Gastroesophageal sphincter (tissue), 4 donors: ENCODE results near the gene RAB12. TPM values are rescaled to one million over a fixed set of nuclear protein-coding genes. Genes with fewer than 3 reads are reported as not detected.
A peak's percentile ranks its signal among the peaks of the same experiment; 100 is the strongest.

Experiments used
- ATAC-seq: fragments of 150-250 bp; one replicate; pipeline ENCODE4 v1.9.1; 2016; ENCODE audit warnings: mild to moderate bottlenecking, moderate library complexity
- H3K27ac ChIP-seq, 4 donors: fragments of 200-600 bp; sonication (generic) in 3 of 4; 1 replicate in 3 of 4; 2 replicates in 1 of 4; pipeline ENCODE4 v1.5.1; 2016 to 2019
- H3K27me3 ChIP-seq: fragments of 200-600 bp; sonication (generic); one replicate; pipeline ENCODE4 v1.5.1; 2019
- H3K36me3 ChIP-seq, 2 donors: fragments of 200-600 bp; sonication (generic); one replicate each; pipeline ENCODE4 v1.5.1; 2019; ENCODE audit warnings: control low read depth in 1 of 2
- H3K4me1 ChIP-seq, 3 donors: fragments of 200-600 bp; sonication (generic); 1 replicate in 2 of 3; 2 replicates in 1 of 3; pipeline ENCODE4 v1.5.1; 2016 to 2019; ENCODE audit warnings: control low read depth in 2 of 3
- H3K4me3 ChIP-seq, 2 donors: fragments of 200-600 bp; sonication (generic); one replicate each; pipeline ENCODE4 v1.5.1; 2019; ENCODE audit warnings: mild to moderate bottlenecking in 1 of 2, moderate library complexity in 1 of 2
- H3K9me3 ChIP-seq, 3 donors: fragments of 200-600 bp; sonication (generic); one replicate each; pipeline ENCODE4 v1.5.1; 2017 to 2019; ENCODE audit warnings: control low read depth in 2 of 3
- EP300 ChIP-seq: sonication (generic); formaldehyde crosslinking; IDR thresholded peaks from one replicate; pipeline ENCODE4 v1.6.1; 2017; ENCODE audit warnings: antibody characterized with exemption, mild to moderate bottlenecking
- POLR2A ChIP-seq, 2 donors: fragments of 450-650 bp; IDR thresholded peaks; one replicate each; pipeline ENCODE4 v1.6.1; 2017; ENCODE audit warnings: antibody characterized with exemption in 2 of 2, mild to moderate bottlenecking in 2 of 2, moderate library complexity in 1 of 2
- POLR2AphosphoS5 ChIP-seq: sonication (generic); formaldehyde crosslinking; IDR thresholded peaks from one replicate; pipeline ENCODE4 v1.6.1; 2017; ENCODE audit warnings: antibody characterized with exemption
- WGBS, 2 donors: methylation state at CpG; one replicate each; pipeline ENCODE4 v1.1.5; 2018; ENCODE audit warnings: low coverage in 1 of 2; 5-methylcytosine and 5-hydroxymethylcytosine counted together
- total RNA-seq, 4 donors: library from RNA; depleted of rRNA; stranded (reverse); fragments of >200 nt; gene quantifications; one replicate each; pipeline ENCODE4 v1.1.0, GENCODE V29; 2016
- TF ChIP-seq, protein P1 (sequence below), 4 experiments: fragments of 200-600 bp in 2 of 4; fragments of 450-650 bp in 2 of 4; sonication (generic) in 1 of 4; IDR thresholded peaks; one replicate each; pipeline ENCODE4 v1.5.1; 2017 to 2019; ENCODE audit warnings: antibody characterized with exemption in 4 of 4, mild to moderate bottlenecking in 2 of 4, moderate library complexity in 2 of 4

Gene RAB12
- total RNA-seq, 4 donors from 2014 or later, result 63.7 to 100 (median 72.6) TPM

- ATAC-seq, result no peak
- H3K9me3 ChIP-seq, result no peaks in the 10 kb centered on the region
- H3K27me3 ChIP-seq, result no peaks in the 10 kb centered on the region
- TF ChIP-seq EP300, result no peak
- TF ChIP-seq, protein P1, sequence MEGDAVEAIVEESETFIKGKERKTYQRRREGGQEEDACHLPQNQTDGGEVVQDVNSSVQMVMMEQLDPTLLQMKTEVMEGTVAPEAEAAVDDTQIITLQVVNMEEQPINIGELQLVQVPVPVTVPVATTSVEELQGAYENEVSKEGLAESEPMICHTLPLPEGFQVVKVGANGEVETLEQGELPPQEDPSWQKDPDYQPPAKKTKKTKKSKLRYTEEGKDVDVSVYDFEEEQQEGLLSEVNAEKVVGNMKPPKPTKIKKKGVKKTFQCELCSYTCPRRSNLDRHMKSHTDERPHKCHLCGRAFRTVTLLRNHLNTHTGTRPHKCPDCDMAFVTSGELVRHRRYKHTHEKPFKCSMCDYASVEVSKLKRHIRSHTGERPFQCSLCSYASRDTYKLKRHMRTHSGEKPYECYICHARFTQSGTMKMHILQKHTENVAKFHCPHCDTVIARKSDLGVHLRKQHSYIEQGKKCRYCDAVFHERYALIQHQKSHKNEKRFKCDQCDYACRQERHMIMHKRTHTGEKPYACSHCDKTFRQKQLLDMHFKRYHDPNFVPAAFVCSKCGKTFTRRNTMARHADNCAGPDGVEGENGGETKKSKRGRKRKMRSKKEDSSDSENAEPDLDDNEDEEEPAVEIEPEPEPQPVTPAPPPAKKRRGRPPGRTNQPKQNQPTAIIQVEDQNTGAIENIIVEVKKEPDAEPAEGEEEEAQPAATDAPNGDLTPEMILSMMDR (IDR thresholded peaks at IDR 0.05), result no peak
- no peaks in the 10 kb centered on the region for H3K36me3 ChIP-seq
- H3K4me3 ChIP-seq, result peak overlapping the region; percentile 78 to 95
- WGBS, 2 donors, result 28 to 36% methylated on average over 7 to 13 of the region's 18 CpGs
- peaks cover 9 to 50% (median 10%) of the 10 kb centered on the region in 3 donors for H3K4me1 ChIP-seq
- H3K27ac ChIP-seq, result peak overlapping the region; percentile 78 to 90 (median 88)
Observed at GRCh38 chr18:8607776-8608742, 1.2 kb upstream of the RAB12 start.

GRCh38 chr18:8609659-8610458, 622 bp downstream of the RAB12 start:
- Histone ChIP-seq H3K4me1 (peaks cover 9 to 68% (median 13%) of the 10 kb centered on the region in 3 donors), H3K27me3 (no peaks in the 10 kb centered on the region), H3K4me3 (peak overlapping the region; percentile 78 to 95), H3K9me3 (no peaks in the 10 kb centered on the region), H3K36me3 (no peaks in the 10 kb centered on the region), H3K27ac (peak overlapping the region; percentile 22 to 89 (median 83))
- 0% methylated on average over 5 of the region's 78 CpGs; no CpG with 5 or more reads in 1 of the 2 donors for WGBS, 2 donors
- peak; percentile 29 for ATAC-seq
- no peak for TF ChIP-seq EP300
- no peak for TF ChIP-seq POLR2A (IDR thresholded peaks at IDR 0.05)
- TF ChIP-seq POLR2AphosphoS5, result no peak
- TF ChIP-seq, protein P1 (IDR thresholded peaks at IDR 0.05), result no peak

- Histone ChIP-seq H3K4me1 (peaks cover 13 to 74% (median 19%) of the 10 kb centered on the region in 3 donors), H3K27me3 (no peaks in the 10 kb centered on the region), H3K4me3 (peak overlapping the region; percentile 78 to 95), H3K36me3 (no peaks in the 10 kb centered on the region), H3K9me3 (no peaks in the 10 kb centered on the region), H3K27ac (peak overlapping the region; percentile 19 to 89 (median 83))
- TF ChIP-seq POLR2AphosphoS5, result no peak
- TF ChIP-seq, protein P1 (IDR thresholded peaks at IDR 0.05), result no peak
- no peak for TF ChIP-seq EP300
- no peak for TF ChIP-seq POLR2A (IDR thresholded peaks at IDR 0.05)
- no peak for ATAC-seq
- 5% methylated on average over 10 to 13 of the region's 13 CpGs for WGBS, 2 donors
Observed at GRCh38 chr18:8610459-8610851, 1.2 kb downstream of the RAB12 start.

DNA sequence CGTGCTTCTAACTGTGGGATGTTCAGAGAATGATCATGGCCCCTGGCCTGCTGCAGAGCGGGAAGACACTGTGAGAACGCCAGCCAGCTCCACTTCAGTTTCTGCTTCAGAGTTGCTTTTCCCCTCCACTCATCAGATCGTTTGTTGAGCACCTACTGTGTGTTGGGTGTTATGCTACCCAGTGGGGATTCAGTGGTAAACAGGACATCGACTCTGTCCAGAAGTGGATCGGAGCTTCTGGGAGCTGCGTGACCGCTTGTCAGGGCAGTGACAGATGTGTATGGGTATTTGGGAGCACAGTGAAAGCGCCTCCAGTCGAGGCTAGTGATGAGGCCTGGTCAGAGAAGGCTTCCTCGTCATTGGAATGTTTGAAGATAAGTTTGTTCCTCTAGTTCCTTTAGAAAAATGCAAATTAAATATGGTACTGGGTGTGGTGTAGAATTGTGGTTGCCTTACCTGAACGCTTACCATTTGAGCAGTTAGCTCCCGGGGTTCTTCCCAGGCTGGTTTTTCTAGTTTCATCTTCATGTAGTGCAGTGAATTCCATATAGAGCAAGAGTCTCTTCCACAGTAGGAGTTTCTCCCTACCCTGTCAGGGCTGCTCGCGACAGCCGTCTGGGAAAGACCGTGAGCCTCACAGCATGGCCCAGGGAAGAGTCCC, 2.8 kb downstream of the RAB12 start:
- whole genome bisulfite sequencing, 2 donors, result 93 to 97% methylated on average over 9 to 13 of the region's 17 CpGs
- Histone ChIP-seq H3K27me3 (no peaks in the 10 kb centered on the region), H3K4me1 (peaks cover 18 to 90% (median 23%) of the 10 kb centered on the region in 3 donors), H3K27ac (peak overlapping the region in 2 of 4 donors; percentile 22 to 89), H3K9me3 (no peaks in the 10 kb centered on the region), H3K4me3 (no peak overlapping the region), H3K36me3 (no peaks in the 10 kb centered on the region)
- ATAC-seq, result no peak
- TF ChIP-seq POLR2AphosphoS5 (no peak), POLR2A (IDR thresholded peaks at IDR 0.05) (no peak), EP300 (no peak)
- TF ChIP-seq, protein P1 (IDR thresholded peaks at IDR 0.05), result no peak
